GM23338 (cell line): ENCODE results near the gene FBXW11. TPM values are rescaled to one million over a fixed set of nuclear protein-coding genes. Genes with fewer than 3 reads are reported as not detected.
A peak's percentile ranks its signal among the peaks of the same experiment; 100 is the strongest.

ENCODE experiments used
- ATAC-seq: fragments of 200-7000 bp; cut with Tn5 transposase; 3 replicates; pipeline ENCODE4 v1.9.1; 2020
- DNase-seq: peaks from one replicate; pipeline ENCODE4 v3.0.0-alpha.2; 2015; ENCODE audit warnings: low spot score
- H2AFZ ChIP-seq: fragments of 200-600 bp; sonication (generic); 2 replicates; pipeline ENCODE4 v1.8.0; 2016; ENCODE audit warnings: antibody characterized with exemption, mild to moderate bottlenecking, moderate library complexity
- H3F3A ChIP-seq: fragments of 200-600 bp; sonication (generic); replicated peaks from 2 replicates; pipeline ENCODE4 v1.8.0; 2017; ENCODE audit warnings: antibody characterized with exemption, mixed run types, low read depth
- H3K27ac ChIP-seq: fragments of 200-600 bp; sonication (generic); 2 replicates; pipeline ENCODE4 v1.6.1; 2016; ENCODE audit warnings: low read depth
- H3K27me3 ChIP-seq: fragments of 200-600 bp; sonication (generic); 2 replicates; pipeline ENCODE4 v1.8.0; 2016; ENCODE audit warnings: mild to moderate bottlenecking, mixed run types, moderate library complexity; ENCODE audit not compliant: insufficient read depth
- H3K36me3 ChIP-seq: fragments of 200-600 bp; sonication (generic); 2 replicates; pipeline ENCODE4 v1.8.0; 2016; ENCODE audit warnings: mild to moderate bottlenecking; ENCODE audit not compliant: insufficient read depth
- H3K4me1 ChIP-seq: fragments of 200-600 bp; sonication (generic); 2 replicates; pipeline ENCODE4 v1.8.0; 2016; ENCODE audit warnings: mild to moderate bottlenecking, moderate library complexity; ENCODE audit not compliant: insufficient read depth
- H3K4me2 ChIP-seq: fragments of 200-600 bp; sonication (generic); 2 replicates; pipeline ENCODE4 v1.7.1; 2017; ENCODE audit warnings: mixed run types
- H3K4me3 ChIP-seq: fragments of 200-600 bp; sonication (generic); 2 replicates; pipeline ENCODE4 v1.6.1; 2016; ENCODE audit warnings: mixed run types
- H3K79me2 ChIP-seq: fragments of 200-600 bp; sonication (generic); replicated peaks from 2 replicates; pipeline ENCODE4 v1.8.0; 2017; ENCODE audit warnings: mild to moderate bottlenecking; ENCODE audit not compliant: insufficient read depth
- H3K9me2 ChIP-seq: fragments of 200-600 bp; sonication (generic); 2 replicates; pipeline ENCODE4 v1.8.0; 2017; ENCODE audit not compliant: insufficient read depth
- H4K20me1 ChIP-seq: fragments of 200-600 bp; sonication (generic); replicated peaks from 2 replicates; pipeline ENCODE4 v1.8.0; 2017; ENCODE audit warnings: mild to moderate bottlenecking; ENCODE audit not compliant: insufficient read depth
- H3K27ac Mint-ChIP-seq: 2 replicates; pipeline ENCODE4 v1.8.0; 2020; ENCODE audit warnings: inconsistent platforms, mild to moderate bottlenecking, moderate library complexity, mixed read lengths
- H3K27me3 Mint-ChIP-seq: 3 replicates; pipeline ENCODE4 v1.8.0; 2022; ENCODE audit warnings: low read depth, mild to moderate bottlenecking, moderate library complexity, mixed read lengths, inconsistent platforms; ENCODE audit not compliant: insufficient read depth, poor library complexity
- H3K36me3 Mint-ChIP-seq: 3 replicates; pipeline ENCODE4 v1.8.0; 2021; ENCODE audit warnings: low read depth, mild to moderate bottlenecking, inconsistent platforms, moderate library complexity, mixed read lengths
- H3K4me1 Mint-ChIP-seq: 3 replicates; pipeline ENCODE4 v1.8.0; 2020; ENCODE audit warnings: mild to moderate bottlenecking, inconsistent platforms, mixed read lengths
- H3K4me3 Mint-ChIP-seq: 3 replicates; pipeline ENCODE4 v1.8.0; 2021; ENCODE audit warnings: moderate library complexity, mild to moderate bottlenecking, inconsistent platforms, mixed read lengths
- H3K9me3 Mint-ChIP-seq: 3 replicates; pipeline ENCODE4 v1.8.0; 2020; ENCODE audit warnings: moderate library complexity, mild to moderate bottlenecking, inconsistent platforms, mixed read lengths
- CREB1 ChIP-seq: fragments of 250-450 bp; sonication (Bioruptor Pico); IDR thresholded peaks from 2 replicates; pipeline ENCODE4 v1.5.0; 2020; ENCODE audit warnings: low read depth, mild to moderate bottlenecking, moderate library complexity
- CTCF ChIP-seq, 2 experiments: fragments of 200-600 bp in 1 of 2; sonication (generic) in 1 of 2; conservative IDR thresholded peaks; 2 replicates each; pipeline versions ENCODE4 v1.5.1 to v1.6.1; 2016 to 2017; ENCODE audit warnings: antibody characterized with exemption in 2 of 2, low read depth in 2 of 2, mild to moderate bottlenecking in 2 of 2, moderate library complexity in 1 of 2
- ETS1 ChIP-seq: IDR thresholded peaks from 2 replicates; pipeline ENCODE4 v1.6.1; 2016; ENCODE audit warnings: antibody characterized with exemption
- POLR2AphosphoS5 ChIP-seq: IDR thresholded peaks from 2 replicates; pipeline ENCODE4 v1.6.1; 2016; ENCODE audit warnings: antibody characterized with exemption, low read depth
- STAT1 ChIP-seq: IDR thresholded peaks from one replicate; pipeline ENCODE4 v1.6.1; 2016; ENCODE audit warnings: antibody characterized with exemption; ENCODE audit not compliant: unreplicated experiment
- ZNF331 ChIP-seq: fragments of 250-450 bp; sonication (Bioruptor Pico); IDR thresholded peaks from 2 replicates; pipeline ENCODE4 v1.5.0; 2020; ENCODE audit warnings: low read depth, mild to moderate bottlenecking, moderate library complexity
- polyA plus RNA-seq: library from polyadenylated mRNA; unstranded; fragments of >200 nt; fragmentation: Nextera tagmentation; extraction: Ambion mirVana; gene quantifications from 2 replicates; pipeline ENCODE4 v1.2.1, GENCODE V29; 2016
- total RNA-seq: library from RNA; depleted of rRNA; stranded (reverse); fragments of >200 nt; shearing (Covaris generic); gene quantifications from 2 replicates; pipeline ENCODE4 v1.2.3, GENCODE V29; 2014

FBXW11 gene
- total and polyA plus RNA-seq, 2 experiments from 2014 or later: 45.0 to 88.0 TPM

- Histone ChIP-seq H4K20me1 (no peaks in the 10 kb centered on the region; the same call in 1 of the 2 replicates), H3K79me2 (no peaks in the 10 kb centered on the region), H3K4me1 (peaks cover 2% of the 10 kb centered on the region; the same call in 1 of the 2 replicates), H3K9me2 (no peaks in the 10 kb centered on the region), H3K4me3 (no peak overlapping the region), H3K27ac (no peak overlapping the region), H3K27me3 (no peaks in the 10 kb centered on the region), H3K4me2 (no peak overlapping the region), H2AFZ (no peak overlapping the region), H3K36me3 (peaks cover 7% of the 10 kb centered on the region; the same call in 1 of the 2 replicates), H3F3A (no peaks in the 10 kb centered on the region)
- DNase-seq: no peak
- H3K4me3 Mint-ChIP-seq: no peak overlapping the region
- no peaks in the 10 kb centered on the region for H3K4me1 Mint-ChIP-seq
- no peak for ATAC-seq
- H3K27ac Mint-ChIP-seq: no peak overlapping the region
- H3K27me3 Mint-ChIP-seq: peaks cover 10% of the 10 kb centered on the region
- peaks cover 32% of the 10 kb centered on the region for H3K36me3 Mint-ChIP-seq
- H3K9me3 Mint-ChIP-seq: peaks cover 3% of the 10 kb centered on the region
- TF ChIP-seq CREB1 (CRISPR knock-in tag) (no peak), ZNF331 (CRISPR knock-in tag) (no peak), STAT1 (no peak), CTCF (conservative IDR thresholded peaks at IDR 0.05; ENCODE audit: low read depth in 2 of 2) (no peak), POLR2AphosphoS5 (no peak)
These were observed 48.2 kb upstream of the FBXW11 start for GRCh38 chr5:172054611-172055153.

GRCh38 chr5:172052450-172053236, 46.2 kb upstream of the FBXW11 start:
- peak; percentile 47 for ATAC-seq

More at GRCh38 chr5:172052450-172053236, 46.2 kb upstream of the FBXW11 start:
- Histone ChIP-seq H3K27me3 (no peaks in the 10 kb centered on the region), H3K4me2 (no peak overlapping the region), H3K4me1 (peaks cover 16% of the 10 kb centered on the region), H3K79me2 (no peaks in the 10 kb centered on the region), H3K36me3 (peaks cover 7% of the 10 kb centered on the region; the same call in 1 of the 2 replicates), H2AFZ (no peak overlapping the region), H3K27ac (no peak overlapping the region), H3K9me2 (no peaks in the 10 kb centered on the region), H4K20me1 (no peaks in the 10 kb centered on the region; the same call in 1 of the 2 replicates), H3F3A (no peaks in the 10 kb centered on the region), H3K4me3 (no peak overlapping the region)
- H3K36me3 Mint-ChIP-seq: peaks cover 33% of the 10 kb centered on the region
- TF ChIP-seq CTCF (conservative IDR thresholded peaks at IDR 0.05; ENCODE audit: low read depth in 2 of 2) (peak in 1 of 2 experiments; percentile 27; a peak in 1 of 4 replicates), ETS1 (no peak)
- peaks cover 2% of the 10 kb centered on the region; the same call in 1 of the 3 replicates for H3K9me3 Mint-ChIP-seq
- 0 out of 2 replicates have a peak overlapping the region, but pooled peaks have one; percentile 23 for H3K27ac Mint-ChIP-seq
- DNase-seq: no peak
- no peak overlapping the region for H3K4me3 Mint-ChIP-seq
- peaks cover 17% of the 10 kb centered on the region for H3K4me1 Mint-ChIP-seq
- H3K27me3 Mint-ChIP-seq: peaks cover 10% of the 10 kb centered on the region
